Measurements from ENCODE around the gene FAM209A. TPM values are rescaled to one million over a fixed set of nuclear protein-coding genes. Genes with fewer than 3 reads are reported as not detected.

The FAM209A gene
- total and polyA plus RNA-seq, 10 of the 15 experiments (the other 5 are each of a cell fraction or from before 2014, with no cell fraction given): 0.11 to 0.51 (median 0.32) TPM; not detected in 4

DNA sequence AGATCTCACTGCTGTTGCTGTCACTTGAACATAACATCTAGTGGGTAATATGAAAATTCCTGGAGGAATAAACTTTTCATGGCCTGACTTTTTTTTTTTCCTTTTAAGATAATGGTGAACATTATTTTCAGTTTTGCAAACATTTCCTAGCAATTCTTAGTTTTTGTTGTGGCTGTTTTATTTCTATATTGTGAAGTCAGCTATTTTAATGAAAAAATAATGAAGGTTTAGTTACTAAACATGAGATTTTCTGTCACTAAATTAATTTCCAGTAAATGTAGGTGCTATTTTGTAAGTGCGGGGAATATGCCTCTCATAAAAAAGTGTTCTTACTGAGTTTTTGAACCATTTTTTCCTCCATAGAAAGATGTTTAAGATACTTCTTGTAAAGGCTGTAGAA, 23.4 kb upstream of the FAM209A start:
- Histone ChIP-seq H2AFZ (ENCODE audit: control insufficient read depth, low read depth, low read length) (no peak overlapping the region), H3K79me2 (ENCODE audit: control insufficient read depth, insufficient read depth, low read length) (no peaks in the 10 kb centered on the region), H3K4me3 (no peak overlapping the region), H3K27me3 (replicated peaks in 1 of 2; ENCODE audit: control insufficient read depth in 2 of 2, insufficient read depth in 2 of 2, low read length in 1 of 2) (no peaks in the 10 kb centered on the region), H4K20me1 (ENCODE audit: control insufficient read depth, insufficient read depth) (no peaks in the 10 kb centered on the region), H3K36me3 (ENCODE audit: control insufficient read depth in 2 of 2, insufficient read depth in 2 of 2, low read length in 1 of 2) (peaks cover 0 to 15% of the 10 kb centered on the region in 2 experiments; a peak in 2 of 4 replicates), H3K9ac (ENCODE audit: control insufficient read depth, insufficient read depth, low read length) (no peak overlapping the region), H3K9me3 (replicated peaks; ENCODE audit: control insufficient read depth, insufficient read depth, low read length) (no peaks in the 10 kb centered on the region; the same call in 2 of the 3 replicates), H3K27ac (ENCODE audit: control insufficient read depth, insufficient read depth) (no peak overlapping the region), H3K4me2 (ENCODE audit: control insufficient read depth, insufficient read depth) (no peak overlapping the region), H3K4me1 (ENCODE audit: control insufficient read depth, insufficient read depth, low read length) (no peaks in the 10 kb centered on the region)
- ChIA-PET POLR2A (no interaction called here), RAD21 (ENCODE audit: unreplicated experiment) (no interaction called here), CTCF (interaction anchor here (0.6 to 1.3 kb wide), 2 partner anchors 102 to 144 kb away, joined by 3 to 6 read pairs; no protein-coding TSS in a partner anchor), SMC1A (ENCODE audit: uncharacterized antibody, unreplicated experiment) (no interaction called here)
- FAIRE-seq: no peak
- no peak for ATAC-seq
- no peak for TF ChIP-seq SREBF2 (IDR thresholded peaks at IDR 0.05; ENCODE audit: low read length)
- TF ChIP-seq SUPT20H (IDR thresholded peaks at IDR 0.05; ENCODE audit: borderline replicate concordance, control insufficient read depth, low read depth, low read length): no peak
- no peak for TF ChIP-seq ZNF24 (IDR thresholded peaks at IDR 0.05)
- no peak for TF ChIP-seq SIN3A (IDR thresholded peaks at IDR 0.05; ENCODE audit: low read depth, low read length)
- TF ChIP-seq ATF2 (IDR thresholded peaks at IDR 0.05; ENCODE audit: low read length): no peak
- TF ChIP-seq BCLAF1 (IDR thresholded peaks at IDR 0.05): no peak
- no peak for TF ChIP-seq SREBF1 (IDR thresholded peaks at IDR 0.05; ENCODE audit: low read length)
- TF ChIP-seq HDAC6 (IDR thresholded peaks at IDR 0.05; ENCODE audit: unreplicated experiment): no peak
- TF ChIP-seq, protein P1, sequence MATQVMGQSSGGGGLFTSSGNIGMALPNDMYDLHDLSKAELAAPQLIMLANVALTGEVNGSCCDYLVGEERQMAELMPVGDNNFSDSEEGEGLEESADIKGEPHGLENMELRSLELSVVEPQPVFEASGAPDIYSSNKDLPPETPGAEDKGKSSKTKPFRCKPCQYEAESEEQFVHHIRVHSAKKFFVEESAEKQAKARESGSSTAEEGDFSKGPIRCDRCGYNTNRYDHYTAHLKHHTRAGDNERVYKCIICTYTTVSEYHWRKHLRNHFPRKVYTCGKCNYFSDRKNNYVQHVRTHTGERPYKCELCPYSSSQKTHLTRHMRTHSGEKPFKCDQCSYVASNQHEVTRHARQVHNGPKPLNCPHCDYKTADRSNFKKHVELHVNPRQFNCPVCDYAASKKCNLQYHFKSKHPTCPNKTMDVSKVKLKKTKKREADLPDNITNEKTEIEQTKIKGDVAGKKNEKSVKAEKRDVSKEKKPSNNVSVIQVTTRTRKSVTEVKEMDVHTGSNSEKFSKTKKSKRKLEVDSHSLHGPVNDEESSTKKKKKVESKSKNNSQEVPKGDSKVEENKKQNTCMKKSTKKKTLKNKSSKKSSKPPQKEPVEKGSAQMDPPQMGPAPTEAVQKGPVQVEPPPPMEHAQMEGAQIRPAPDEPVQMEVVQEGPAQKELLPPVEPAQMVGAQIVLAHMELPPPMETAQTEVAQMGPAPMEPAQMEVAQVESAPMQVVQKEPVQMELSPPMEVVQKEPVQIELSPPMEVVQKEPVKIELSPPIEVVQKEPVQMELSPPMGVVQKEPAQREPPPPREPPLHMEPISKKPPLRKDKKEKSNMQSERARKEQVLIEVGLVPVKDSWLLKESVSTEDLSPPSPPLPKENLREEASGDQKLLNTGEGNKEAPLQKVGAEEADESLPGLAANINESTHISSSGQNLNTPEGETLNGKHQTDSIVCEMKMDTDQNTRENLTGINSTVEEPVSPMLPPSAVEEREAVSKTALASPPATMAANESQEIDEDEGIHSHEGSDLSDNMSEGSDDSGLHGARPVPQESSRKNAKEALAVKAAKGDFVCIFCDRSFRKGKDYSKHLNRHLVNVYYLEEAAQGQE (IDR thresholded peaks at IDR 0.05; ENCODE audit: low read depth, low read length): no peak
- no peak for TF ChIP-seq ASH2L (IDR thresholded peaks at IDR 0.05; ENCODE audit: borderline replicate concordance, low read depth)
- TF ChIP-seq RB1 (IDR thresholded peaks at IDR 0.05; ENCODE audit: borderline replicate concordance): no peak
- TF ChIP-seq SMC3 (IDR thresholded peaks at IDR 0.05; ENCODE audit: borderline replicate concordance, low read length): no peak
- no peak for TF ChIP-seq E2F8 (IDR thresholded peaks at IDR 0.05; ENCODE audit: low read depth, partially characterized antibody)
- intact Hi-C loops (cut with micrococcal nuclease; ENCODE audit: unreplicated experiment): no loop called here
- no peak for DNase-seq (ENCODE audit: low read depth, low spot score)
- 100% methylated on average over 1 of the region's 1 CpG for WGBS (ENCODE audit: insufficient coverage, insufficient replicate concordance, low lambda C conversion rate, missing lambda C conversion rate)
- in situ Hi-C loops (cut with MboI): no loop called here
- BruUV-seq (replicated peaks): no TSS peak
